D721Med (cell line): ENCODE measurements around the gene LETM1.
"Not testable (repeated sequence)": the region's sequence is repeated elsewhere in the genome, so short reads cannot be mapped to it uniquely, and the experiment has no call there.

Experiments used
- DNase-seq: peaks from one replicate; pipeline ENCODE4 v3.0.0; 2011; ENCODE audit warnings: low spot score; ENCODE audit not compliant: insufficient read length
- FAIRE-seq: peaks from 2 replicates; lab custom pipeline; 2011; peaks lifted over from hg19 to GRCh38; lab: Jason Lieb, UNC
- TF ChIP-seq, protein P1 (sequence below): IDR thresholded peaks from 2 replicates; pipeline ENCODE4 v1.5.1; 2012; ENCODE audit warnings: mild to moderate bottlenecking, control low read depth; ENCODE audit not compliant: insufficient read depth; ENCODE audit errors: missing control alignments

Gene LETM1

GRCh38 chr4:1842993-1843448 is 12.9 kb downstream of the LETM1 start:
- TF ChIP-seq, protein P1, sequence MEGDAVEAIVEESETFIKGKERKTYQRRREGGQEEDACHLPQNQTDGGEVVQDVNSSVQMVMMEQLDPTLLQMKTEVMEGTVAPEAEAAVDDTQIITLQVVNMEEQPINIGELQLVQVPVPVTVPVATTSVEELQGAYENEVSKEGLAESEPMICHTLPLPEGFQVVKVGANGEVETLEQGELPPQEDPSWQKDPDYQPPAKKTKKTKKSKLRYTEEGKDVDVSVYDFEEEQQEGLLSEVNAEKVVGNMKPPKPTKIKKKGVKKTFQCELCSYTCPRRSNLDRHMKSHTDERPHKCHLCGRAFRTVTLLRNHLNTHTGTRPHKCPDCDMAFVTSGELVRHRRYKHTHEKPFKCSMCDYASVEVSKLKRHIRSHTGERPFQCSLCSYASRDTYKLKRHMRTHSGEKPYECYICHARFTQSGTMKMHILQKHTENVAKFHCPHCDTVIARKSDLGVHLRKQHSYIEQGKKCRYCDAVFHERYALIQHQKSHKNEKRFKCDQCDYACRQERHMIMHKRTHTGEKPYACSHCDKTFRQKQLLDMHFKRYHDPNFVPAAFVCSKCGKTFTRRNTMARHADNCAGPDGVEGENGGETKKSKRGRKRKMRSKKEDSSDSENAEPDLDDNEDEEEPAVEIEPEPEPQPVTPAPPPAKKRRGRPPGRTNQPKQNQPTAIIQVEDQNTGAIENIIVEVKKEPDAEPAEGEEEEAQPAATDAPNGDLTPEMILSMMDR, result no peak
- FAIRE-seq (no peak), DNase-seq (no peak)

- DNase-seq (no peak), FAIRE-seq (no peak)
- TF ChIP-seq, protein P1, result no peak
These were observed 13.5 kb downstream of the LETM1 start for GRCh38 chr4:1842339-1842895.

DNA sequence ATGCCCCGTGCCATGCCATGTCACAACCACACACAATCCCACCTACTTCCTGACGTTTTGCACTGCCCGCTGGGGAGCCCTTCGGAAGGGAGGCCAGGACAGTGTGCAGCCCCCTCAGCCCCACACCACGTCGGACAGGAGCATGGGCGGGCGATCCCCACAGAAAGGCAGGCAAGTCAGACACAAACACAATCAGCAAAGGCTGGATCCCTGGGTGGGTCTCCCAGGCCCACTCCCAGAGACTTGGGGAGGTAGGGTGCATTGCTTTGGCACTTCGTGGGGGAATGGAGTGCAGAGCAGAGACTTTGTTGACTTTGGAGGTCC is 14.1 kb downstream of the LETM1 start:
- no peak for FAIRE-seq
- TF ChIP-seq, protein P1, result no peak
- no peak for DNase-seq

DNA sequence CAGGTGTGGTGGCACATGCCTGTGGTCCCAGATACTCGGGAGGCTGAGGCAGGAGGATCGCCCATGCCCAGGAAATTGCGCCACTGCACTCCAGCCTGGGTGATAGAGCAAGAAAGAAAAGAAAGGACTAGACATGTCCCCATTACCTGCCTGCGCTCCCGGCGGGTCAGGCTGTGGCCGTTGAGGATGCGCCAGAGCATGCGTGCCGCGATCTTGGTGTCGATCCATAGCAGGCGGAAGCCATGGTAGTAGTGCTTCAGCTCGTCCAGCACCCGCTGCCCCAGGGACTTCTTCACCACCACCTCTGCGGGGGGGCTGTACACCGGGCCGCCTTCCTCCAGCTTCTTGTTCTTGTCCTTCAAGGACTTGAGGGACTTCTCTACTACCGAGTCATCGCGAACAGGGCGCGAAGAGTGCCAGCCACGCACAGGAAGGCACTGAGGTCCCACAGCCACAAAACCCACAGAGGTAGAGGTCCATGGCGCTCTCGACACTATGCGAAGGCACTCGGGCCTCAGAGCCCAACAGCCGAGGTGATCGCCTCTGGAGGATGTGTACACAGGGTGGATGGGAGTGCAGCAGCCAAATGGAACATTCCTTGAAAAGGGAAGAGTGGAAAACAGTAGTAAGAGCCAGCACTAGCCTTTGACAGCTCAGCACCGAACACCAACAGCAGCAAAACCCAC is 14.6 kb downstream of the LETM1 start:
- FAIRE-seq, result no peak
- TF ChIP-seq, protein P1, result no peak
- DNase-seq, result no peak

DNA sequence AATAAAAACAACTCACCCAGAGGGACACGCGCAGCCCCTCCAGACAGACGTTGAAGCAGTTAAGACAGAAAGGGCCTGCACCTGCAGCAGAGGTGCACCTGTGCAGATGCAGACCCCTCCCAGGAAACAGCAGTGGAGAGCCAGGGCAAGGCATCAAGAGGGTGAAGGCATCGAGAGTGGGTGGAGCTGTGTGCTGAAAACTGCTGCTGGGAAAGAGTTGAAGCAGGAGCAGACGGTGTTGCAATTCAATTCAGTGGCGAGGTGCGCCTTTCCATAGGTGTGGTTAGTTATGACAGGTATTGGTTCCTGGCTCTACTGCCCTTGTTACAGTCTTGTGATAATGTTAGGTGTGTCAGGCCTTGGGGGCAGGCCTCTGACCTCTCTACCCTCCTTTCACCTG is 16.7 kb downstream of the LETM1 start:
- DNase-seq, result no peak
- TF ChIP-seq, protein P1, result no peak
- FAIRE-seq, result no peak

DNA sequence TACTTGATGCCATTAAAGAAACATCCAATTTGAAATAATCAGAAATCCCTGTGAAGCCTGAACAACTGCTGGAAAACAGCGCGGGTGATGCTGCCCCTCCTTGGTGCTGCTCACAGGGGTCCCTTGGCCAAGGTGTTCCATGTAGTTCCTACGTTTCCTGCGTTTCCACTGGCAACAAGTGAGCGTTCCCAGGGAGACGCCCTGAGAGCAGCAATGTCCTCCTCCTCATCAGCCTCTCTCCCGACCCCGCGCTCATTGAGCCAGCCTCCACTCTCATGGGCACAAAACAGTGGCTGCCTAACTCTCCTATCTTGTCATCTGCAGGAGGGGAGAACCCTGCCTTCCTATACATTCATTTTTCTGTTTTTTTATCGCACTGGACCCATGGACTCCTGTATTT is 18.9 kb downstream of the LETM1 start:
- TF ChIP-seq, protein P1, result no peak
- DNase-seq (no peak), FAIRE-seq (no peak)

DNA sequence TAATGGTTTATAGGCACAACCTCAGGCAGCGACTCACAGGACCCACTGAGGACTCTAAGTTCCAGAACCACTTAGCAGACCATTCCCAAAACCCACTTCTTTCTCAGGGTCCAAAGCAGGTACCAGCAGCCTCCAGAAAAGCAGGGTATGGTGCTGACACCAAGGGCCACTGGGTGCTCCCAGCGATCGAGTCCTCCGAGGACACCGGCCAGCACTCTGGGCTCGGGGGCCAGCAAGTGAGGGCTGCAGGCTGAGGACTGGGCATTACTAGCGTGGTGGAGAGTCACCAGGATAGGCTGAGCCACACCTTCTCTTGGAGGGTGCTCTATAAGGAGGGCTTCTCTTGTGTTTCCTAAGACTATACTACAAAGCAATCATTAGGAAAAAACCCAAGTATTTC is 19.3 kb downstream of the LETM1 start:
- TF ChIP-seq, protein P1, result no peak
- FAIRE-seq, result no peak

GRCh38 chr4:1835836-1836235 is 20.1 kb downstream of the LETM1 start:
- not testable (repeated sequence) for DNase-seq, FAIRE-seq

More for the DNA sequence above, 19.3 kb downstream of the LETM1 start:
- DNase-seq, result no peak
